Activated CD8-positive, alpha-beta memory T cell treated with anti-CD3 and anti-CD28 coated beads for 24 hours (primary cell): ENCODE data around the gene PKD2.
"Not testable (repeated sequence)": the region's sequence is repeated elsewhere in the genome, so short reads cannot be mapped to it uniquely, and the experiment has no call there.

Experiments used
- DNase-seq: peaks from one replicate; pipeline ENCODE4 v3.0.0-alpha.2; 2020

PKD2 gene

GRCh38 chr4:88078579-88078978 lies 71.1 kb downstream of the PKD2 start:
- no peak for DNase-seq

DNA sequence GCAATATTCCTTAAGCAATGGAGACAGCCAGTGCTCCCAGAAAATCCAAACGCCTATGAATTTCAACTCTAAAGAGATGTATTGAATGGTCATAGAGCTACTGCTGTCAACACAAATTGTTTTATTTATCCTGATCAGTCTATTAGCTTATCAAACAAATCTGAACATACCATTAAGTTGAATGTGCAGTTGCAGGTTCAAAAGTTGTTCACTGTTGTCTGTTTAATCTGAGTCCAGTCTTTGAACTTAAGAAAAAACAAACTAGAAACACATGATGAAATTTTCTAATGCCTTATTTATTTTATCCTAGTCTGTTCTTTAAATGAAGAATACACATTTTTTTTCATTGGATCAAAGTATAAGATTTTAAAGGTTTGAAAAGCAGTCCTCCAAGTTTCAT lies 73.2 kb downstream of the PKD2 start:
- DNase-seq = no peak

GRCh38 chr4:88087004-88087403 lies 79.6 kb downstream of the PKD2 start:
- no peak for DNase-seq

GRCh38 chr4:88090898-88091297 lies 83.5 kb downstream of the PKD2 start:
- DNase-seq = no peak

DNA sequence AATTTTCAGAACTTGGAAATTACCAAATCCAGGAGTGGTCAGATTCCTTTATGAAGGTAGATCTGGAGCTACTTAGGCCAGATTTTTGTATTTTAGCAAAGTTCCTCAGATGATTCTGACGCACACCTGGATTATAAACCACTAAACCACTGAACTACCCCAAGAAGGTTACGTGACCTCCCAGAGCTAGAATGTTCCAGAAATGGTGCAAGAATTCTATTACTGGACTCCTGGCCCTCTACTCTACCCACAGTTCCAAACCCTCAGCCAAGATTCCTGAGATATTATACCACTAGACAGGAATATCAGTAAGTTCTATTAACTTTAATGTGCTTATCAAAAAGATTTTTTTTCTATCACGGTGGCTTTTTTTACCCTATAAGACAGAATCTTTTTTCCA lies 83.9 kb downstream of the PKD2 start:
- DNase-seq = no peak

DNA sequence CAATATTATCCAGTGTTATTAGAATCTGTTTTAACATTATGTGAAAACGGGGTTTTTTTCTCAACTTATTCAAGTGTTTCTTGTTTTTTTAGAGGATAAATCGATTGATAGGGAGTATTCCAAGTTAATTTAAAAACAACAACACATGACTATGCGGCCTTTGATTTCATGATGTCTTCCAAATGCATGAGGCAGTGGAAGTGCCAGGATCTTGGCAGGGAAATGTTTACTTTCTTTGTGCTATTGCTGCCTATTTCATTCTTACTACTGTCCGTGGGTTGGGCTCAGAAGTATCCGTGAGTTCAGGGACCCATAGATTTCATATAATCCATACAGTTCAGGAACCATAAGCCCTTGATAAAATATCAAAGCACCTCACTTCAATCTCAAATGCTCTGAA lies 86.4 kb downstream of the PKD2 start:
- no peak for DNase-seq

- no peak for DNase-seq
Measured at GRCh38 chr4:88097301-88097700, 89.9 kb downstream of the PKD2 start.

- no peak for DNase-seq
Measured at GRCh38 chr4:88097781-88098180, 90.3 kb downstream of the PKD2 start.

DNA sequence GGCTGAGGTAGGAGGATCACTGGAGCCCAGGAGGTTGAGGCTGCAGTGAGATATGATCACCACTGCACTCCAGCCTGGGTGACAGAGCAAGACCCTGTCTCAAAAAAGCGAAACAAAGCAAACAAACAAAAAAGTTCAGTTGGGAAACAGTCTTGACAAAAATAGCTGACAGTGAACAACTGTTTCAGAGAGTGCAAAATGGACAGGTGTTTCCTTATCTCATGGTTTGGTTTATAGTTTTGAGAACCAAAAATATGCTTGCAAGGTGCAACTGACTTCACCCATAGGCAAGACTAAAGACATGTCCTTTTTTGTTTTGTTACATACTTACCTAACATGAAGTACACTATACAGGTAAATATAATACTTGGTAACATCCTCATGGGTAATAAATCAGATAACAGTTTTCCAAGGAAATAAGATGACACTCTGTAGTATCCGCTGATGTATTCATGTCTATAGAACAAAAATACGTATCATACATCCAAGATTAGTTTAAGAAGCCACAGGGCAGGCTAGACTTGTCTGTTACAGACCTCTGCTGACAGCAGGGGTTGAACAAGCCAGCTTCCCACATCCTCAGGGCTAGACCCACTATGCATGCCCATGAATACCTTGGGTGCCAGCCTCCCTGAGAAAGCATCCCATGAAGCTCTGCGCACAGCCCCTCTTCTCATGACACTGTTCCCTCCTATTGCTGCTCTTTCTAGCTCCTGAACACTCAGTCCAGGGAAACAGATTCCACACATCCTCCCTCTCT lies 91.7 kb downstream of the PKD2 start:
- no peak for DNase-seq

- DNase-seq = no peak
Measured at GRCh38 chr4:88101165-88101564, 93.7 kb downstream of the PKD2 start.

DNA sequence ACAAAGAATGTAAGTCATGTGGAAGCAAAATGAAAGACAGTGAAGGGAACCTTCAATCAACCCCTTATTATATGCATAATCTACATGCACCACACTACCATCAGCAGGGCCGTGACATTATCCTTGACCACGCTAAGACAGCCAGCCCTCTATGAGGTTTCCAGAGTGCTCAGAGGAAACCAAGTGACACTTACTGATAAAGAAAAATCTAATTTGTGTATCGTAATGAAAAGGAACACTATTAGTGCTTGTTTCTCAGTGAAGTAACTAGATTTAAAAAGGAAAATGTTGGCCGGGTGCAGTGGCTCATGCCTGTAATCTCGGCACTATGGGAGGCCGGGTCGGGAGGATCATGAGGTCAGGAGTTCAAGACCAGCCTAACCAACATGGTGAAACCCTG lies 94.6 kb downstream of the PKD2 start:
- DNase-seq = no peak

DNA sequence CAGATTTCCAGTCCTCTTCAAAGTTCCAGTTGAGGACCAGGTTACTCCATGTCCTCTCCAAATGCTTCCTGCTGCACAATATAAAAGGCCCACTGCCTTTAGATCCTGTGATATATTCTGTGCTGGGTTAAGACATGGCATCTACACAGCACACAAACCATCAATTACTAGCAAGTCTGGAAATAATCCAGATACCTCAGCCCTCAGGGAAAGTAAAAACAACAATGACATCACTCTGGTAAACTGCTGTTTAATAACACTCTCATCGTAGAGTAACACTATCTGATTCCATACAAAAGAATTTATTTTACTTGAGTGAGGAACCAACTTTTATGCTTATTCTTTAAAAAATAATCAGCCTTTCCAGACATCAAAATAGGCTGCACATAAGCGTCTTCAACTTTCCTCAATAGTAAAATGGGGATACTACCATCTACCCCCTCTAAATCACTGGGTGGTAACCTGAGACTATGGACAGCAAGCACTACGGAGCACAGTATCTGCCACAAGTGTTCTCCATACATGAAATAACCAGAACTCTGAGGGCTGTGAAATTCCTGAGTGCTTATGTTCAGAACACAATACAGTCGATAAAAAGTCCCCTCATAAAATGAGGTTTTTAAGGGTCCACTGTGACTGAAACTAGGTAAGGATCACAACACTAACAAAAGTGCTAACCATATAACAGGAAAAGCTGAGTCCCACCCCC lies 97.6 kb downstream of the PKD2 start:
- DNase-seq = no peak

- DNase-seq = no peak
Measured at GRCh38 chr4:88106205-88106604, 98.8 kb downstream of the PKD2 start.

DNA sequence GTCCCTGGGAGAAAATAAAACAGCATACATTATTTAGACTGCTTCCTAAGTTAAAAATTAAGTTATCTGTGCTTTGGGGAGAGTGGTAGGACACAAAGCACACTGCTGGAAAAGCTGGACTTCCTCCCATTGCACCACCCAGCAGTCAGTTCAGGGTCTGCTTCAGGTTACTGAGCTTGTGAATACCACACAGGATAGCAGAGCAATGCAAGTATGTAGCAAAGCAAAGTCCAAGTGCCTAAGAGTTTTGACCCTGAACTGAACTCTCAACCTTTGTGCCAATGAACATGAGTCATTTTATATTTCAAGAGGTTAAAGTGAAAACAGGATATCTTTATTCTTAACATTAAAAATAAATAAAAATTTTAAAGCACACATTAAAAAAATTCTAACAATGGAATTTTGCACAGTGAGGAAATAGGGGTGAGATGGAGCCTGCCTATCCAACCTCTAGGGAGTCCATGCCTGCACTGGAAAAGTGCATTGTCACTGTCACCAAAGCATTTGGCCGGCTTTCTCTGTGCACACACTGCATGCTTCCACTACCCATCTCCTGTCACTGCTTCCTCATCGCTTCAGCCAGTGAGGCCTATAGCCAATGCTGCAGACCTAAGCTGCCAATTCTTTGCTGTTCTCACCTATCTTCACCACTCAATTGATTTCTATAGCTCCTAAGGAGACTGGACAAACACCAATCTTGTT lies 100.1 kb downstream of the PKD2 start:
- DNase-seq = no peak

GRCh38 chr4:88108108-88108465 lies 100.7 kb downstream of the PKD2 start:
- DNase-seq = not testable (repeated sequence)

DNA sequence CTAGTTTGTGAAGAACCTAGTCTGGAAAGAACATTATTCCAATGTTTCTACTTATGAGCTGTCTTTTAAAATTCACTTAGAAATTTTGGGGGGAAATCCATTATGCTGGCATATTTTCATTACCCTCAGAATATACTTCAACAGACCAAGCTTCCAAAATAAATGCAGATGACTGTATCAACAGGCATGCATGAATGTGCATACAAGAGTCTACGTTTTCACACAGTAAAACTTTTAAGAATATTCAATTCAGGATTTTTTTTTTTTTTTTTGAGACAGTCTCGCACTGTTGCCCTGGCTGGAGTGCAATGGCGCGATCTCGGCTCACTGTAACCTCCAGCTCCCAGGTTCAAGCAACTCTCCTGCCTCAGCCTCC lies 101.3 kb downstream of the PKD2 start:
- DNase-seq = no peak

DNA sequence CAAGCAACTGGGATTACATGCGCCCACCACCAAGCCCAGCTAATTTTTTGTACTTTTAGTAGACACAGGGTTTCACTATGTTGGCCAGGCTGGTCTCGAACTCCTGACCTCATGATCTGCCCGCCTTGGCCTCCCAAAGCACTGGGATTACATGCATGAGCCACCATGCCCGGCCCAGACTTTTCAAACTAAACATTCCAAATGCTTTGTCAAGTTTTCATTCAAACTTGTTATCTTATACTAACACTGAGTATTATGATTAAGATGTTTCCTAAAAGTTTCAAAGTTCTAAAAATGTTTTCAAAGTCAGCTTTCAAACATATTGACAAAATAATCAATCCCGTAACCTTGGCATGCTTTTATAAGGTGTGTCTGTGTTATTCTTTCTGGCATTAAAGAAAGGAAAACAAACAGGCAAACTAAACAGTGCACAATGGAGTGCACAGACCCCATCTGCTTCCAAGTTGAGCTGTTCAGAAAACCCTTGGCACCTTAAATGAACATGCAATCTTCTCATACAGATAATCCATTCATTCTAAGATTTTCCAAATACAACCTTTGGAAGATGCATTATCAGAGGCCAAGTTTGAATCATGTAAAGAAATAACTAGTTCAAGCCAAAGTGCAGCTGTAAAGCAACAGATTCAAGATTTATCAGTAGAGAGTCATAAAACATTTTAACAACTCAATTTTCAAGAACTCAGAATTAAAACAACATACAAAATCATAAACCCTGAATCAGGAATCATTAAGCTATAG lies 101.9 kb downstream of the PKD2 start:
- DNase-seq = no peak

GRCh38 chr4:88110826-88111225 lies 103.4 kb downstream of the PKD2 start:
- no peak for DNase-seq

DNA sequence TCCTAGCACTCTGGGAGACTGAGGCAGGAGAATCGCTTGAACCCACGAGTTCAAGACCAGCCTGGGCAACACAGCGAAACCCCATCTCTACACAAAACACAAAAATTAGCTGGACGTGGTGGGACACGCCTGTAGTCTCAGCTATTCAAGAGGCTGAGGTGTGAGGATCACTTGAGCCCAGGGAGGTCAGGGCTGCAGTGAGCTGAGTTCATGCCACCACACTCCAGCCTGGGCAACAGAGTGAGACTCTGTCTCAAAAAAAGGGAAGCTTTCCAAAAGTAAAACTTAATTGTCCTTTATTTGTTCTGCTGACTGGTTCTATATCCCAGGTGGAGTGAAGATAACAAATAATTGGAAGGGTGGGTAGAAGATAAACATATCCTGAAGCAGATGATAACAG lies 105.4 kb downstream of the PKD2 start:
- DNase-seq = no peak

- no peak for DNase-seq
Measured at GRCh38 chr4:88115587-88115986, 108.2 kb downstream of the PKD2 start.

DNA sequence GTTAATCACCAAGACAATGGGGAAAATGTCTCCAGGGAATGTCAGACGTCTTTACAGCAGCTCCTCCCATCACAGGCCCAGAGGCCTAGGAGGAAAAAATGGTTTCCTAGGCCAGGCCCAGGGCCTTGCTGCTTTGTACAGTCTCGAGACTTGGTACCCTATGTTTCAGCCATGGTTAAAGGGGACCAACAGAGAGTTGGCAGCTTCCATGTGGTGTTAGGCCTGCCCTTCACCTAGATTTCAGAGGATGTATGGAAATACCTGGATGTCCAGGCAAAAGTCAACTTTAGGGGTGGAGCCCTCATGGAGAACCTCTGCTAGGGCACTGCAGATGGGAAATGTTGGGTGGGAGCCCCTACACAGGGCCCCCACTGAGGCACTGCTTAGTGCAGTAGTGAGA lies 112.5 kb downstream of the PKD2 start:
- no peak for DNase-seq

GRCh38 chr4:88122260-88122659 lies 114.8 kb downstream of the PKD2 start:
- DNase-seq = not testable (repeated sequence)
